Astrocyte (in vitro differentiated cells and primary cell): ENCODE results near the gene STIL.

Experiments
- CTCF ChIP-seq: IDR thresholded peaks from 2 replicates; pipeline ENCODE4 v1.5.1; 2011; ENCODE audit warnings: low read depth, mild to moderate bottlenecking, inconsistent platforms, low read length, moderate library complexity; ENCODE audit not compliant: insufficient read depth
- EZH2 ChIP-seq: IDR thresholded peaks from 2 replicates; pipeline ENCODE4 v1.6.1; 2012; ENCODE audit warnings: mild to moderate bottlenecking, low read length, inconsistent platforms; ENCODE audit not compliant: insufficient read depth

GRCh38 chr1:47219590-47220220 lies 94.2 kb downstream of the STIL start:
- TF ChIP-seq CTCF (no peak), EZH2 (no peak)
